Measurements from ENCODE around the gene CCDC40. TPM values are rescaled to one million over a fixed set of nuclear protein-coding genes. Genes with fewer than 3 reads are reported as not detected.

The CCDC40 gene
- total RNA-seq, 1 donor from 2014 or later = 9.5 TPM

DNA sequence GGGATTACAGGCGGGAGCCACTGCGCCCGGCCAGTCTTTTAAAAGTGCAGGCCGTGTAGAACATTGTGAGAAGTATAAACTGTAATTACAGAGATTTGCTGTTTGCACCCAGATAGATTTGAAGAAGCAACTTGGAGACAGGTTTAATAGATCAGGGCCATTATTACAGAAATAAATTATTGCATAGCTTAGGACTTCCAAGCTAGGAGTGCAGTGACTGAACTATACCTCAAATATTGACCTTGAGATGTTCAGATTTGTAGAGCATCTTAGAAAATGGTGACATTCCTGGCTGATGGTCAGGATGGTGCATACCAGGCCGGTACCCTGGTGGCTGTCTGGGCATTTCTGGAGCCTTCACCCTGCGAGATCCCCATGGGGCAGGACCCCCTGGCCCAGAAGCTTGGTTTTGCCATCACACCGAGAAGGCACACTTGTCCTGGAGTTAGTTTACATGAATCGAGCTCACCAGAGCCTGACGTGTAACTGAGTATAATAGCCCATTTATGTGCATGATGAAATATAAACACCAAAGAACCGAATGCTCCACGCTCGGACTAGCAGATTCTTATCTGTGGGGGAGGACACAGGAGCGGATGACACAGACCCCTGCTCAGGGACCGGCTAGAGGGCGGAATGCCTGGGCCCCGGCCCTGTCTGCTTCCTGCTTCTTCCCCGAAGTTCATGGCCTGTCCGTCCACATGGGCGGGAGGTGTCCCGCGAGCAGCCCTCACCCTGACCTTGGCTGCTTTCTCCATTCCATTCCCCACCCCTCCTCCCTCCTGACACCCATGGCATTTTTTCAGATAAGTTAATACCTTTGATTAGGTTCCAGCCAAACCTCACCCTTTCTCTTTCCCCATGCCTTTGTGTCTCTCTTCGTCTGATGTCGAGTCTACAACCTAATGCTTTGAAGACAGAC is 32.1 kb downstream of the CCDC40 start:
- TF ChIP-seq, protein P1, sequence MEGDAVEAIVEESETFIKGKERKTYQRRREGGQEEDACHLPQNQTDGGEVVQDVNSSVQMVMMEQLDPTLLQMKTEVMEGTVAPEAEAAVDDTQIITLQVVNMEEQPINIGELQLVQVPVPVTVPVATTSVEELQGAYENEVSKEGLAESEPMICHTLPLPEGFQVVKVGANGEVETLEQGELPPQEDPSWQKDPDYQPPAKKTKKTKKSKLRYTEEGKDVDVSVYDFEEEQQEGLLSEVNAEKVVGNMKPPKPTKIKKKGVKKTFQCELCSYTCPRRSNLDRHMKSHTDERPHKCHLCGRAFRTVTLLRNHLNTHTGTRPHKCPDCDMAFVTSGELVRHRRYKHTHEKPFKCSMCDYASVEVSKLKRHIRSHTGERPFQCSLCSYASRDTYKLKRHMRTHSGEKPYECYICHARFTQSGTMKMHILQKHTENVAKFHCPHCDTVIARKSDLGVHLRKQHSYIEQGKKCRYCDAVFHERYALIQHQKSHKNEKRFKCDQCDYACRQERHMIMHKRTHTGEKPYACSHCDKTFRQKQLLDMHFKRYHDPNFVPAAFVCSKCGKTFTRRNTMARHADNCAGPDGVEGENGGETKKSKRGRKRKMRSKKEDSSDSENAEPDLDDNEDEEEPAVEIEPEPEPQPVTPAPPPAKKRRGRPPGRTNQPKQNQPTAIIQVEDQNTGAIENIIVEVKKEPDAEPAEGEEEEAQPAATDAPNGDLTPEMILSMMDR (IDR thresholded peaks at IDR 0.05) = no peak
- DNase-seq (ENCODE audit: extremely low spot score, unreplicated experiment) = no peak
- H3K4me3 Mint-ChIP-seq (ENCODE audit: unreplicated experiment) = no peak overlapping the region
- H3K9me3 Mint-ChIP-seq (ENCODE audit: unreplicated experiment) = no peaks in the 10 kb centered on the region
- peaks cover 17% of the 10 kb centered on the region for H3K4me1 Mint-ChIP-seq (ENCODE audit: unreplicated experiment)
- H3K27ac Mint-ChIP-seq (ENCODE audit: unreplicated experiment) = no peak overlapping the region
- H3K36me3 Mint-ChIP-seq (ENCODE audit: unreplicated experiment) = peaks cover 4% of the 10 kb centered on the region
- H3K27me3 Mint-ChIP-seq (ENCODE audit: unreplicated experiment) = no peaks in the 10 kb centered on the region

DNA sequence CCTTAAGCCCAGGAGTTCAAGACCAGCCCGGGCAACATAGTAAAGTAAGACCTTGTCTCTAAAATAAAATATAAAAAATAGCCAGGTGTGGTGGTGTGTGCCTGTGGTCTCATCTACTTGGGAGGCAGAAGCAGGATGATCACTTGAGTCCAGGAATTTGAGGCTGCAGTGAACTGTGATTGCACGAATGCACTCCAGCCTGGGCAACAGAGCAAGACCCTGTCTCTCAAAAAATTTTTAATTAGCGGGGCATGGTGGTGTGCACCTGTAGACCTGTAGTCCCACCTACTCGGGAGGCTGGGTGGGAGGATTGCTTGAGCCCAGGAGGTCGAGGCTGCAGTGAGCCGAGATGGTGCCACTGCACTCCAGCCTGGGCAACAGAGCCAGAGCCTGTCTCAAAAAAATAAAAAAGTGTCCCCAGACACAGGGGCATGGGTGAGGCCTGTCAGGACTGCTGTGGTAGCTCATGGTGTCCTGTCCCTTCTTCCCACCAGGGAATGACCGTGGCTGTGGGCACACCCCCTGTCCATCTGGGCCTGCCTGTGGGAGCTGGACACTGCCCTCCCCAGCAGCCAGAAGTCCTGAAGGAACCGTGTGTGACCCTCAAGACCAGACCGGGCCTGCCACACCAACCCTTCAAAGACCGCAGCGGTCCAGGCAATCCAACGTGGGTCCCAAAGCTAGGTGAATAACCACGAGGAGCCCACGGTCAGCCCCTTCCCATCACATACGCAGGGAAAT is 34.1 kb downstream of the CCDC40 start:
- peaks cover 4% of the 10 kb centered on the region for H3K36me3 Mint-ChIP-seq (ENCODE audit: unreplicated experiment)
- no peaks in the 10 kb centered on the region for H3K27me3 Mint-ChIP-seq (ENCODE audit: unreplicated experiment)
- no peak for DNase-seq (ENCODE audit: extremely low spot score, unreplicated experiment)
- TF ChIP-seq, protein P1 (IDR thresholded peaks at IDR 0.05) = no peak
- no peak overlapping the region for H3K4me3 Mint-ChIP-seq (ENCODE audit: unreplicated experiment)
- no peak overlapping the region for H3K27ac Mint-ChIP-seq (ENCODE audit: unreplicated experiment)
- H3K4me1 Mint-ChIP-seq (ENCODE audit: unreplicated experiment) = peaks cover 9% of the 10 kb centered on the region
- no peaks in the 10 kb centered on the region for H3K9me3 Mint-ChIP-seq (ENCODE audit: unreplicated experiment)

DNA sequence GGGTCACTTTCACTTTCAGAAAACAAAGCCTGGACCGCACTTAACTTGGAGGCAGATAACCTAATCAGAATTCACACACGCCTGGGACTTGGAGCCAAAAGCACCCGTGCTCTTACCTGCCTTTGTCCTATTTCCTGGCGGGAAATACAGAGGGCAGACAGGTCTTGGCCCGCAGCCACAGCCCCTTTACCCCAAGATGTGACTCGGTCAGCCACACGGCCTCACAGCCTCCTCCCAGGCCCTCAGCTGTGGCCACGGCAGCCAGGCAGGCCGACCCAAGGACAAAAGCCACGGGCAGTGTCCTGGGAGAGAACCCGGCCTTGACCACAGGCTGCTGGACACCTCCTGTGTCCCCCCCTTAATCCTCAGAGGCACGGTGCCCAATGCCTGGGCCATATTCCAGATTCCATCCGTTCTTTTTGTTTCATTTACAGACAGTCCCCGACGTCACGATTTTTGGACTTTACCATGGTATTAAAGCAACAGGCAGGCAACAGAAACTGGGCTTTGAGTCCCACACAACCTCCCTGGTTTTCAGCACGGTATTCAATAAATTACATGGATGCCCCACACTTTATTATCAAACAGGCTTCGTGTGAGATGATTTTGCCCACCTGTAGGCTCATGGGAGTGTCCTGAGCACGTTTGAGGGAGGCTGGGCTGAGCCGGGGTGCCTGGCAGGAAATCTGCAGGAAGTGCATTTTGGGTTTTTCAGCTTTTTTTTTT is 34.8 kb downstream of the CCDC40 start:
- Mint-ChIP-seq H3K27me3 (ENCODE audit: unreplicated experiment) (no peaks in the 10 kb centered on the region), H3K27ac (ENCODE audit: unreplicated experiment) (no peak overlapping the region), H3K4me1 (ENCODE audit: unreplicated experiment) (peaks cover 9% of the 10 kb centered on the region), H3K36me3 (ENCODE audit: unreplicated experiment) (peaks cover 4% of the 10 kb centered on the region), H3K4me3 (ENCODE audit: unreplicated experiment) (no peak overlapping the region), H3K9me3 (ENCODE audit: unreplicated experiment) (no peaks in the 10 kb centered on the region)
- no peak for DNase-seq (ENCODE audit: extremely low spot score, unreplicated experiment)
- TF ChIP-seq, protein P1 (IDR thresholded peaks at IDR 0.05) = no peak

DNA sequence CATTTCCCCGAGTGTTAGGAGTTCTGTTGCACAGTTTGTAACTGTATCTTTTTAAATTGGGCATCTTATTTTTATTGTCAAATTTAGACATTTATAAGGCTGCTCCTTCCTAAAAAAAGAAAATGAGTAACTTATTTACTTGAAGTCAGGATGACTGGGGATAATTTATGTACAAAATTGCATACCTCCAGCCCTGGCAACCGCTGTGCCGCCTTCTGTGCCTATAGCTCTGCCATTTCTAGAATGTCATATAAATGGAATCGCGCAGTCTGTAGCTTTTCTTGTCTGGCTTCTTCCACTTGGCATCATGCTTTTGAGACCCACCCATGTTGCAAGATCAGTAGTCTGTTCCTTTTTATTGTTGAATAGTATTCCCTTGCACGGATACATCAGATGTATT is 36.0 kb downstream of the CCDC40 start:
- Mint-ChIP-seq H3K9me3 (ENCODE audit: unreplicated experiment) (no peaks in the 10 kb centered on the region), H3K4me3 (ENCODE audit: unreplicated experiment) (no peak overlapping the region), H3K27me3 (ENCODE audit: unreplicated experiment) (no peaks in the 10 kb centered on the region), H3K36me3 (ENCODE audit: unreplicated experiment) (no peaks in the 10 kb centered on the region), H3K27ac (ENCODE audit: unreplicated experiment) (no peak overlapping the region), H3K4me1 (ENCODE audit: unreplicated experiment) (peaks cover 9% of the 10 kb centered on the region)
- TF ChIP-seq, protein P1 (IDR thresholded peaks at IDR 0.05) = no peak
- DNase-seq (ENCODE audit: extremely low spot score, unreplicated experiment) = no peak
